Activated naive CD8-positive, alpha-beta T cell treated with anti-CD3 and anti-CD28 coated beads for 36 hours (primary cell): ENCODE data around the gene NRXN2. TPM values are rescaled to one million over a fixed set of nuclear protein-coding genes. Genes with fewer than 3 reads are reported as not detected.

Experiments
- DNase-seq: peaks from one replicate; pipeline ENCODE4 v3.0.0; 2021
- H3K27ac Mint-ChIP-seq: one replicate; pipeline ENCODE4 v1.8.0; 2022; ENCODE audit warnings: mild to moderate bottlenecking, moderate library complexity, mixed read lengths
- H3K27me3 Mint-ChIP-seq: one replicate; pipeline ENCODE4 v1.8.0; 2022; ENCODE audit warnings: mild to moderate bottlenecking, mixed read lengths
- H3K36me3 Mint-ChIP-seq: one replicate; pipeline ENCODE4 v1.8.0; 2021; ENCODE audit warnings: mild to moderate bottlenecking, mixed read lengths
- H3K4me1 Mint-ChIP-seq: one replicate; pipeline ENCODE4 v1.8.0; 2021; ENCODE audit warnings: mixed read lengths
- H3K4me3 Mint-ChIP-seq: one replicate; pipeline ENCODE4 v1.8.0; 2022; ENCODE audit warnings: mild to moderate bottlenecking, moderate library complexity, mixed read lengths
- H3K9me3 Mint-ChIP-seq: one replicate; pipeline ENCODE4 v1.8.0; 2022; ENCODE audit warnings: mixed read lengths
- total RNA-seq, 2 experiments: library from RNA; stranded (reverse); gene quantifications; one replicate each; pipeline ENCODE4 v1.2.3, GENCODE V29; 2021

The NRXN2 gene
- total RNA-seq, 2 experiments from 2014 or later, result 0.20 to 0.58 TPM

- Mint-ChIP-seq H3K4me1 (no peaks in the 10 kb centered on the region), H3K4me3 (no peak overlapping the region), H3K27ac (no peak overlapping the region), H3K27me3 (peaks cover 4% of the 10 kb centered on the region), H3K9me3 (peaks cover 1% of the 10 kb centered on the region), H3K36me3 (no peaks in the 10 kb centered on the region)
- no peak for DNase-seq
Measured at GRCh38 chr11:64582885-64583284, 140.1 kb downstream of the NRXN2 start.

DNA sequence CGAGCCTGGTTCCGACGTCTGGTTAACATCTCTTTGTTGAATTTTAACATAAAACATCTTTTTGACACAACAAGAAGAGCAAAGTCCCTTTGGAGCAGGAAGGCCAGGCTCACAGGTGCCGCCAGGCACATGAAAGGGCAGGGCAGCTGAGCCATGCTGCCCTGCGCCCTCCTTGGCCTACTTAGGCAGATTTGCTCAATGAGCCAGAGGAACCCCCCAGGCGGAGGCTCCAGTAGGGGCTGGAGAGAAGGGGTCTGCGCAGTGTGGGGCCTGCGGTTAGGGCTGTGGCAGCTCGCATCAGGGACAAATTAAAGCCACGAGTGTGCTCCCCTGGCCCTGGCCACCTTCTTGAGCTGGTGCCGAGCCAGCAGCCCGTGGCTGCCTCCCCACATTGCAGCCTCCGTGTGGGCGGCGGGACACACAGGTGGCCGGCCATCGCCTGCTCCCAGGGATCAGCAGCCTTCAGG is 141.9 kb downstream of the NRXN2 start:
- no peaks in the 10 kb centered on the region for H3K27me3 Mint-ChIP-seq
- no peaks in the 10 kb centered on the region for H3K9me3 Mint-ChIP-seq
- no peaks in the 10 kb centered on the region for H3K36me3 Mint-ChIP-seq
- no peak overlapping the region for H3K4me3 Mint-ChIP-seq
- no peaks in the 10 kb centered on the region for H3K4me1 Mint-ChIP-seq
- H3K27ac Mint-ChIP-seq, result no peak overlapping the region
- no peak for DNase-seq

GRCh38 chr11:64580412-64580811 is 142.6 kb downstream of the NRXN2 start:
- no peaks in the 10 kb centered on the region for H3K27me3 Mint-ChIP-seq
- no peak overlapping the region for H3K4me3 Mint-ChIP-seq
- no peaks in the 10 kb centered on the region for H3K4me1 Mint-ChIP-seq
- no peaks in the 10 kb centered on the region for H3K9me3 Mint-ChIP-seq
- no peaks in the 10 kb centered on the region for H3K36me3 Mint-ChIP-seq
- DNase-seq, result no peak
- H3K27ac Mint-ChIP-seq, result no peak overlapping the region

DNA sequence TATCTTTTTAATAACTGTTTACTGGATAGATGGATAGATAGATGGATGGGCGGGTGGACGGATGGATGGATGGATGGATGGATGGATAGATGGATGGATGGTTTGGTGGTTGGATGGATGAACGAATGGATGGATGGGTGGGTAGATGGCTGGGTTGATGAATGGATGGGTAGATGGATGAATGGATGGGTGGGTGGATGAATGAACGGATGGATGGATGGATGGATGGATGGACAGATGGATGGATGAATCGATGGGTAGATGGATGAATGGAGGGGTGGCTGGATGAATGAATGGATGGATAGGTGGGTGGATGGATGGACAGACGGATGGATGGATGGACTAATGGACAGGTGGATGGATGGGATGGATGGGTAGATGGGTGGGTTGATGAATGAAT is 145.8 kb downstream of the NRXN2 start:
- Mint-ChIP-seq H3K4me1 (no peaks in the 10 kb centered on the region), H3K27ac (no peak overlapping the region), H3K4me3 (no peak overlapping the region), H3K36me3 (no peaks in the 10 kb centered on the region), H3K9me3 (no peaks in the 10 kb centered on the region), H3K27me3 (no peaks in the 10 kb centered on the region)
- no peak for DNase-seq

DNA sequence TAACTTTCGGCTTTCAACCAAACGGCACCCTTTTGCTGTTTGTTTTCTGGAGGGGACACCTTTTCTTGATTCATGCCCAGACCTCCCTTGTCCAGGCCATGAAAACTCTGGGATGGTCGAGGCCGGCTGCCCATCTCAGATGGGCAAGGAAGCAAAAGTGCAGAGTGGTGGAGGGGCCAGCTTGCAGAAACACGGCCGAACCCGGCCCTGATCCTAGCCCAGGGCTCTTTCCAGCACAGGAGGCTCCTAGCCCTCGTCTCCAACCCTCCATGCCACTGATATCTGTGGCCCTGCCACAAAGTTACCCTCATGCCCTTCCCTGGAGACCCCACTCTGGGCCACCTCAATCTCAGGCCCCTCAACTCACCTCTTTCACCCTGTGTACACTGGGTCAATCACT is 150.9 kb downstream of the NRXN2 start:
- Mint-ChIP-seq H3K36me3 (no peaks in the 10 kb centered on the region), H3K27me3 (no peaks in the 10 kb centered on the region), H3K4me1 (no peaks in the 10 kb centered on the region), H3K9me3 (no peaks in the 10 kb centered on the region), H3K4me3 (no peak overlapping the region), H3K27ac (no peak overlapping the region)
- DNase-seq, result no peak

DNA sequence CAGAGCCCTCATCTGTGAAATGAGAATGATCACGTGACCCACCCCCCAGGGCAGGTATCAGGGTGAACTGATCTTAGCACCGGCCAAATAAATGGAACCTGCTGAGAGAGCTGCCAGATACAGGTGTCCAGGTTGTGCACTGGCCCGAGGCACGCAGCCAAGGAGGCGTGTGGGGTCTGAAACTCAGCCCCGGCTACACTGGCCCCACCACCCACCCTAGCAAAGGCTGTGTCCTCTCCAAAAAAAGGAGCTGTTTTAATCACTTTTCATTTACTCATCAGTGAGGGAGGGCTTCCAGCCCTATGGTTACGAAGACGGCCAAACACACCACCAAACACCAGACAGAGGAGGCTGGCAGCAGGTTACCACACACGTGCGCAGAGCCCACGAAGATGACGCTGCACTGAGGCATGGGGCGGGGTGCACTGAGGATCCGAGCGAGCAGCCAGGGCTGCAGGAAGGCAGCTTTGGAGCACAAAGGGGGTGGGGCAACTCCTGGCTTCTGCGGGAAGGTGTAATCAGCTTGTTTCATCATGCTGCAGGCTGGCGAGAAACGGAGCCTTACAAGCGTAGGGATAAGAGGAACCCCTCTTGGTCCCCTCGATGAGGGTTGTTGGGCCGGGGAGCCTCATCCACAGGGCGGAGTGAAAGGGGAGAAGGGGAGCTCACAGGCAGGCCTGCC is 151.4 kb downstream of the NRXN2 start:
- Mint-ChIP-seq H3K4me3 (no peak overlapping the region), H3K27me3 (no peaks in the 10 kb centered on the region), H3K27ac (no peak overlapping the region), H3K36me3 (no peaks in the 10 kb centered on the region), H3K4me1 (no peaks in the 10 kb centered on the region), H3K9me3 (no peaks in the 10 kb centered on the region)
- DNase-seq, result no peak

DNA sequence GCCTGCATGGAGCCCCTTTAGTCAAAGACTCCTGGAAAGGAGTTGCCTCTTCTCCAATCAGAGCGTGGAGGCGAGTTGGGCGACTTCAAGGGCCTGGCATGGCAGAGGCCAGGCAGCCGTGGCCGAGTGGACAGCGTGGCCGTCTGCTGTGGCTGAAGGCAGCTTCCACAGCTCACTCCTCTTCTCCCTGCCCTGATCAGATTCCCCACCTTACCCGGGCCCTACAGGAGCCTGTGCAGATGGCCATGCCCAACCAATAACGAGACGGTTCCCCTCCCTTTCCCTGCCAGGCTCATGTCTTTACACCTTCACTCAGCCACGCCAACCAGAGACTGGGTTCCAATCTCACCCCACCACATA is 152.0 kb downstream of the NRXN2 start:
- Mint-ChIP-seq H3K36me3 (no peaks in the 10 kb centered on the region), H3K27me3 (no peaks in the 10 kb centered on the region), H3K27ac (no peak overlapping the region), H3K9me3 (no peaks in the 10 kb centered on the region), H3K4me3 (no peak overlapping the region), H3K4me1 (no peaks in the 10 kb centered on the region)
- no peak for DNase-seq

- no peak for DNase-seq
- no peaks in the 10 kb centered on the region for H3K36me3 Mint-ChIP-seq
- no peak overlapping the region for H3K27ac Mint-ChIP-seq
- no peaks in the 10 kb centered on the region for H3K4me1 Mint-ChIP-seq
- H3K4me3 Mint-ChIP-seq, result no peak overlapping the region
- no peaks in the 10 kb centered on the region for H3K27me3 Mint-ChIP-seq
- H3K9me3 Mint-ChIP-seq, result no peaks in the 10 kb centered on the region
Measured at GRCh38 chr11:64570341-64570740, 152.7 kb downstream of the NRXN2 start.

- H3K27ac Mint-ChIP-seq, result no peak overlapping the region
Measured at GRCh38 chr11:64569300-64569970, 153.6 kb downstream of the NRXN2 start.

GRCh38 chr11:64568584-64569140 is 154.3 kb downstream of the NRXN2 start:
- no peak overlapping the region for H3K27ac Mint-ChIP-seq
- no peaks in the 10 kb centered on the region for H3K4me1 Mint-ChIP-seq
- H3K4me3 Mint-ChIP-seq, result no peak overlapping the region
- DNase-seq, result no peak
- no peaks in the 10 kb centered on the region for H3K27me3 Mint-ChIP-seq
- H3K36me3 Mint-ChIP-seq, result no peaks in the 10 kb centered on the region
- no peaks in the 10 kb centered on the region for H3K9me3 Mint-ChIP-seq

More at GRCh38 chr11:64569300-64569970, 153.6 kb downstream of the NRXN2 start:
- DNase-seq, result no peak
- Mint-ChIP-seq H3K4me1 (no peaks in the 10 kb centered on the region), H3K9me3 (no peaks in the 10 kb centered on the region), H3K36me3 (no peaks in the 10 kb centered on the region), H3K27me3 (no peaks in the 10 kb centered on the region), H3K4me3 (no peak overlapping the region)

GRCh38 chr11:64568041-64568571 is 154.9 kb downstream of the NRXN2 start:
- Mint-ChIP-seq H3K4me1 (no peaks in the 10 kb centered on the region), H3K27ac (no peak overlapping the region), H3K9me3 (no peaks in the 10 kb centered on the region), H3K36me3 (no peaks in the 10 kb centered on the region), H3K4me3 (no peak overlapping the region), H3K27me3 (no peaks in the 10 kb centered on the region)
- no peak for DNase-seq

- Mint-ChIP-seq H3K36me3 (no peaks in the 10 kb centered on the region), H3K27ac (no peak overlapping the region), H3K27me3 (no peaks in the 10 kb centered on the region), H3K9me3 (no peaks in the 10 kb centered on the region), H3K4me3 (no peak overlapping the region), H3K4me1 (no peaks in the 10 kb centered on the region)
- DNase-seq, result no peak
Measured at GRCh38 chr11:64566915-64567891, 155.8 kb downstream of the NRXN2 start.

DNA sequence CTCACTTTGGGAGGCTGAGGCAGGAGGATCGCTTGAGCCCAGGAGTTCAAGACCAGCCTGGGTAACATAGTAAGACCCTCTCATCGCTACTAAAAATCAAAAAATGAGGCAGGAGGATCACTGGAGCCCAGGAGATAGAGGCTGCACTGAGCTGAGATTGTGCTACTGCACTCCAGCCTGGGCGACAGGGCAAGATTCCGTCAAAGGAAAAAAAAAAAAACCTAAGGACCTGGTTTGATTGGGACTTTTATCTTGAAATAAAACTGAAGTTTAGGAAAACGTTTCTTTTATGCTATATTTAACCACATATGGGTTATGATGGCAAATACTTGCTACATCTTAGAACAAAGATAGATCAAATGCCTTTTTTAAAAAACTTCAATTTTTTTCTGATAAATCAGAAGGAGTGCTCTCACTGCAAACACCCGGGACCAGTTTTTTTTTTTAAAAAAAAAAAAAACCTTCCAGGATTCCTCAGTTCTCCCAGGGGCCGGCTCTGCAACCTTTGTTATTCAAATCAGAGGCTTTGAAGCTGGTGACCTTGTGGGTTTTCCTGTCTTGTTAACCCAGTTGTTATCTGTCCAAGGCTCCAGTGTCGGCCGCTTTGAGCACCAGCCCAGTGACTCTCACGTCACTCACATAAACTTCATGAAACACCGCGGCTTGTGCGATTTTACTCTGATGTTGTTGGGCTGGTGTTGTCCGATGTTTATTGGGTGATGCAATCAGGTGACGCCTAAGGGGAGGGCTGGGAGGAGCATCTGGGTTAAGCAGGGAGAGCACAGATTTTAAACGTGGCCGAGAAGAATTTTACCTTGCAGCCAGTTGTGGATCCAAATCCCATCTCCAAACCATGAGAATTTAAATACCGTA is 156.7 kb downstream of the NRXN2 start:
- no peak for DNase-seq
- no peaks in the 10 kb centered on the region for H3K4me1 Mint-ChIP-seq
- H3K4me3 Mint-ChIP-seq, result no peak overlapping the region
- no peak overlapping the region for H3K27ac Mint-ChIP-seq
- H3K27me3 Mint-ChIP-seq, result no peaks in the 10 kb centered on the region
- H3K36me3 Mint-ChIP-seq, result no peaks in the 10 kb centered on the region
- H3K9me3 Mint-ChIP-seq, result no peaks in the 10 kb centered on the region
